Sigmoid colon (tissue), 4 donors: Measurements from ENCODE around the gene KY.

Experiments used
- CTCF ChIP-seq, 4 experiments: fragments of 450-650 bp in 3 of 4; fragments of 200-600 bp in 1 of 4; IDR thresholded peaks; one replicate each; pipeline ENCODE4 v1.5.1; 2016 to 2019; ENCODE audit warnings: antibody characterized with exemption in 4 of 4, mild to moderate bottlenecking in 3 of 4, moderate library complexity in 2 of 4
- POLR2A ChIP-seq, 2 donors: fragments of 450-650 bp; IDR thresholded peaks; one replicate each; pipeline ENCODE4 v1.6.1; 2016; ENCODE audit warnings: antibody characterized with exemption in 2 of 2, mild to moderate bottlenecking in 2 of 2, moderate library complexity in 2 of 2
- POLR2AphosphoS5 ChIP-seq, 4 donors: sonication (generic); formaldehyde crosslinking; IDR thresholded peaks; one replicate each; pipeline ENCODE4 v1.6.1; 2017; ENCODE audit warnings: antibody characterized with exemption in 4 of 4

DNA sequence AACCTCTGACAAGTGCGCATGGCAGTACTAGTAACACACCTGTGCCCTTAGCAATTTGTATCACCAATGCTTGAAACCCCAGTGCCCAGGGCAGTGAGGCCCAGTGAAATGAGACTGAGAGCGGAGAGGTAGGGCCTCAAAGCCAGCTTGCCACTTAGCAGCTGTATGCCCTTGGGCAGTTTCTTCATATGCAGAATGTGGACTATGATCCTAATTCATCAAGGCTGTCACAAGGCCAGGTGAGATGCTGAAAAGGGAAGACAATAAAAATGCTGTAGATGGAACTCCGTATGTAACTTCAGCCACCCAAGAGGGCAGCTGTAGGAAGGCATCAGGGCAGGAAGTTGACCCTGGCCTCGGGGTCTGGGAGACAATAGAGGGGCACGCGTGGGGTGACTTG, 74.4 kb downstream of the KY start:
- TF ChIP-seq CTCF (IDR thresholded peaks at IDR 0.05) (no peak), POLR2A (IDR thresholded peaks at IDR 0.05) (no peak), POLR2AphosphoS5 (IDR thresholded peaks at IDR 0.05) (no peak)
